Caco-2 (cell line): ENCODE results near the gene LAD1. TPM values are rescaled to one million over a fixed set of nuclear protein-coding genes. Genes with fewer than 3 reads are reported as not detected.

Source experiments
- BruUV-seq: library from RNA; stranded (reverse); fragments of 400-500 nt; replicated peaks from 2 replicates; lab custom pipeline; 2021; lab: Mats Ljungman, UMichigan
- CTCF ChIA-PET: fragments of 300-600 bp; sonication (Branson Sonifier 250); formaldehyde crosslinking; loops from one replicate; lab custom pipeline; 2022; ENCODE audit warnings: antibody characterized with exemption; lab: Charles Lee
- POLR2A ChIA-PET: fragments of 300-600 bp; sonication (Branson Sonifier 250); formaldehyde crosslinking; loops from one replicate; lab custom pipeline; 2022; ENCODE audit warnings: antibody characterized with exemption; lab: Charles Lee
- DNase-seq, 2 experiments: peaks; one replicate each; pipeline versions ENCODE4 v3.0.0 to v3.0.0-alpha.2; 2020 to 2022
- H3K27me3 ChIP-seq: replicated peaks from 2 replicates; pipeline ENCODE4 v1.6.0; 2011; ENCODE audit warnings: low read length; ENCODE audit not compliant: control insufficient read depth, insufficient read depth
- H3K36me3 ChIP-seq: 2 replicates; pipeline ENCODE4 v1.5.1; 2011; ENCODE audit warnings: low read length; ENCODE audit not compliant: control insufficient read depth, insufficient read depth
- H3K4me1 ChIP-seq: fragments of 250-450 bp; sonication (Bioruptor Pico); 2 replicates; pipeline ENCODE4 v1.5.1; 2020; ENCODE audit warnings: mild to moderate bottlenecking
- H3K4me3 ChIP-seq: 2 replicates; pipeline ENCODE4 v1.5.1; 2011; ENCODE audit warnings: low read depth, mild to moderate bottlenecking, control low read depth, low read length
- H3K9me3 ChIP-seq: fragments of 250-450 bp; sonication (Bioruptor Pico); 2 replicates; pipeline ENCODE4 v1.5.1; 2020; ENCODE audit warnings: mild to moderate bottlenecking, moderate library complexity
- H3K27ac Mint-ChIP-seq: one replicate; pipeline ENCODE4 v1.8.0; 2022; ENCODE audit warnings: mixed read lengths; ENCODE audit not compliant: unreplicated experiment
- H3K27me3 Mint-ChIP-seq: one replicate; pipeline ENCODE4 v1.8.0; 2022; ENCODE audit warnings: mixed read lengths; ENCODE audit not compliant: insufficient read depth, unreplicated experiment
- H3K36me3 Mint-ChIP-seq: one replicate; pipeline ENCODE4 v1.8.0; 2022; ENCODE audit warnings: mild to moderate bottlenecking, mixed read lengths; ENCODE audit not compliant: insufficient read depth, unreplicated experiment
- H3K4me1 Mint-ChIP-seq: one replicate; pipeline ENCODE4 v1.8.0; 2022; ENCODE audit warnings: low read depth, mixed read lengths; ENCODE audit not compliant: unreplicated experiment
- H3K4me3 Mint-ChIP-seq: one replicate; pipeline ENCODE4 v1.8.0; 2022; ENCODE audit warnings: mild to moderate bottlenecking, moderate library complexity, mixed read lengths; ENCODE audit not compliant: unreplicated experiment
- H3K9me3 Mint-ChIP-seq: one replicate; pipeline ENCODE4 v1.8.0; 2022; ENCODE audit warnings: mixed read lengths; ENCODE audit not compliant: unreplicated experiment
- intact Hi-C: fragments of 100-400 bp; cut with micrococcal nuclease; formaldehyde crosslinking; loops from one replicate; pipeline ENCODE4 v1.10.0; 2022; ENCODE audit not compliant: unreplicated experiment
- total RNA-seq: library from RNA; stranded (reverse); gene quantifications from 2 replicates; pipeline ENCODE4 v1.2.3, GENCODE V29; 2022
- TF ChIP-seq, protein P1 (sequence below), 2 experiments: fragments of 200-600 bp in 1 of 2; IDR thresholded peaks; 1 replicate in 1 of 2; 2 replicates in 1 of 2; pipeline versions ENCODE4 v1.5.1 to v1.8.0; 2011 to 2022; ENCODE audit warnings: antibody characterized with exemption in 1 of 2, control low read depth in 1 of 2, inconsistent platforms in 1 of 2, low read depth in 1 of 2, low read length in 1 of 2, mild to moderate bottlenecking in 1 of 2, moderate library complexity in 1 of 2; ENCODE audit not compliant: insufficient read depth in 1 of 2, severe bottlenecking in 1 of 2, unreplicated experiment in 1 of 2

The LAD1 gene
- total RNA-seq, 1 experiment from 2014 or later, result 80.5 TPM

DNA sequence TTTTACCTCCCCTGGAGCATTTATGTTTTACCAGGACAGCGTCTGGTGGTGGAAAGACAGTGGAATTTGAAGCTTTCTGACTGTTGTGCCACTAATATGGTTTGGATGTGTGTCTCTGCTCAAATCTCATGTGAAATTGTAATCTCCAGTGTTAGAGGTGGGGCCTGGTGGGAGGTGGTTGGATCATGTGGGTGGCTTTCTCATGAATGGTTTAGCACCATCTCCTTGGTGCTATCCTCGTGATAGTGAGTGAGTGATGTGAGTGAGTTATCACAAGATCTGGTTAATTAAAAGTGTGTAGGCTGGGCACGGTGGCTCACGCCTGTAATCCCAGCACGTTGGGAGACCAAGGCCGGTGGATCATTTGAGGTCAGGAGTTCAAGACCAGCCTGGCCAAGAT, 46.2 kb upstream of the LAD1 start:
- Mint-ChIP-seq H3K4me3 (no peak overlapping the region), H3K27ac (no peak overlapping the region), H3K27me3 (peaks cover 5% of the 10 kb centered on the region), H3K4me1 (peaks cover 6% of the 10 kb centered on the region), H3K9me3 (no peaks in the 10 kb centered on the region), H3K36me3 (no peaks in the 10 kb centered on the region)
- BruUV-seq, result no TSS peak
- intact Hi-C loops, result no loop called here
- CTCF ChIA-PET, result interaction anchor here (0.6 to 1.1 kb wide), 2 partner anchors 10 to 24 kb away, joined by 3 read pairs; partner anchors contain the start of gene PHLDA3
- H3K36me3 ChIP-seq, result no peaks in the 10 kb centered on the region
- DNase-seq, result no peak
- H3K9me3 ChIP-seq, result no peaks in the 10 kb centered on the region
- H3K4me3 ChIP-seq, result no peak overlapping the region
- TF ChIP-seq, protein P1, sequence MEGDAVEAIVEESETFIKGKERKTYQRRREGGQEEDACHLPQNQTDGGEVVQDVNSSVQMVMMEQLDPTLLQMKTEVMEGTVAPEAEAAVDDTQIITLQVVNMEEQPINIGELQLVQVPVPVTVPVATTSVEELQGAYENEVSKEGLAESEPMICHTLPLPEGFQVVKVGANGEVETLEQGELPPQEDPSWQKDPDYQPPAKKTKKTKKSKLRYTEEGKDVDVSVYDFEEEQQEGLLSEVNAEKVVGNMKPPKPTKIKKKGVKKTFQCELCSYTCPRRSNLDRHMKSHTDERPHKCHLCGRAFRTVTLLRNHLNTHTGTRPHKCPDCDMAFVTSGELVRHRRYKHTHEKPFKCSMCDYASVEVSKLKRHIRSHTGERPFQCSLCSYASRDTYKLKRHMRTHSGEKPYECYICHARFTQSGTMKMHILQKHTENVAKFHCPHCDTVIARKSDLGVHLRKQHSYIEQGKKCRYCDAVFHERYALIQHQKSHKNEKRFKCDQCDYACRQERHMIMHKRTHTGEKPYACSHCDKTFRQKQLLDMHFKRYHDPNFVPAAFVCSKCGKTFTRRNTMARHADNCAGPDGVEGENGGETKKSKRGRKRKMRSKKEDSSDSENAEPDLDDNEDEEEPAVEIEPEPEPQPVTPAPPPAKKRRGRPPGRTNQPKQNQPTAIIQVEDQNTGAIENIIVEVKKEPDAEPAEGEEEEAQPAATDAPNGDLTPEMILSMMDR (IDR thresholded peaks at IDR 0.05; ENCODE audit: insufficient read depth in 1 of 2, low read depth in 1 of 2, low read length in 1 of 2, severe bottlenecking in 1 of 2, unreplicated experiment in 1 of 2), result no peak
- no peaks in the 10 kb centered on the region for H3K27me3 ChIP-seq
- H3K4me1 ChIP-seq, result no peaks in the 10 kb centered on the region
- POLR2A ChIA-PET, result no interaction called here

- TF ChIP-seq, protein P1 (IDR thresholded peaks at IDR 0.05; ENCODE audit: insufficient read depth in 1 of 2, low read depth in 1 of 2, low read length in 1 of 2, severe bottlenecking in 1 of 2, unreplicated experiment in 1 of 2), result no peak
- H3K36me3 Mint-ChIP-seq, result no peaks in the 10 kb centered on the region
- Histone ChIP-seq H3K27me3 (no peaks in the 10 kb centered on the region), H3K4me3 (no peak overlapping the region), H3K36me3 (no peaks in the 10 kb centered on the region), H3K9me3 (no peaks in the 10 kb centered on the region), H3K4me1 (no peaks in the 10 kb centered on the region)
- CTCF ChIA-PET, result interaction anchor here (0.6 to 1.1 kb wide), 3 partner anchors 9 to 37 kb away, joined by 3 read pairs; partner anchors contain the start of gene PHLDA3
- no TSS peak for BruUV-seq
- H3K27me3 Mint-ChIP-seq, result peaks cover 5% of the 10 kb centered on the region
- H3K27ac Mint-ChIP-seq, result no peak overlapping the region
- peaks cover 6% of the 10 kb centered on the region for H3K4me1 Mint-ChIP-seq
- intact Hi-C loops, result no loop called here
- H3K4me3 Mint-ChIP-seq, result no peak overlapping the region
- no peaks in the 10 kb centered on the region for H3K9me3 Mint-ChIP-seq
- no peak for DNase-seq
- POLR2A ChIA-PET, result no interaction called here
These were observed 45.7 kb upstream of the LAD1 start for GRCh38 chr1:201444792-201445191.

DNA sequence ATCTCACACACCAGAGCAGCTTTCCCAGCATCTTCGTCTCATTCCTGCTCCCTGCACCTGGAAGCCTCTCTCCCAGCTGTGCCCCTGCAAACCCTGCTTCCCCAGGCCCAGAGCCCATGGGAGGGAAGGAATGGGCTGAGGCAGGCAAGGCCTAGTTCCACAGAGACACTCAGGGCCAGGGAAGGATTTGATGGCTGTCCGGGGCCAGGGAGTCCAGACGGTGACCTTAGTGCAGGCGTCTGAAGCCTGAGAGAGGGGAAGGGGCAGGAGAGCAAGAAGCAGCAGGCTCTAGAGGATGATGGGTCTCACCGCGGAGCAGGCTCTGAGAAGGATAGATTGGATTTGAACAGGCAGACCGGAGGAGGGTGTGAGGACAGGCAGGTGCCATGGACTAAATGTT, 44.6 kb upstream of the LAD1 start:
- ChIA-PET POLR2A (no interaction called here), CTCF (no interaction called here)
- no peaks in the 10 kb centered on the region for H3K4me1 ChIP-seq
- DNase-seq, result no peak
- no peak overlapping the region for H3K4me3 ChIP-seq
- H3K27me3 ChIP-seq, result no peaks in the 10 kb centered on the region
- Mint-ChIP-seq H3K27me3 (peaks cover 5% of the 10 kb centered on the region), H3K9me3 (no peaks in the 10 kb centered on the region), H3K4me3 (no peak overlapping the region), H3K27ac (no peak overlapping the region), H3K4me1 (peaks cover 6% of the 10 kb centered on the region), H3K36me3 (no peaks in the 10 kb centered on the region)
- H3K9me3 ChIP-seq, result no peaks in the 10 kb centered on the region
- intact Hi-C loops, result no loop called here
- no peaks in the 10 kb centered on the region for H3K36me3 ChIP-seq
- TF ChIP-seq, protein P1 (IDR thresholded peaks at IDR 0.05; ENCODE audit: insufficient read depth in 1 of 2, low read depth in 1 of 2, low read length in 1 of 2, severe bottlenecking in 1 of 2, unreplicated experiment in 1 of 2), result no peak
- no TSS peak for BruUV-seq
